HG03064 (cell line): ENCODE data around the gene GRIK4.

Source experiments
- ATAC-seq: cut with Tn5 transposase; IDR thresholded peaks from one replicate; pipeline ENCODE4 v1.9.1; 2021; ENCODE audit warnings: low read depth; ENCODE audit not compliant: unreplicated experiment

Gene GRIK4

DNA sequence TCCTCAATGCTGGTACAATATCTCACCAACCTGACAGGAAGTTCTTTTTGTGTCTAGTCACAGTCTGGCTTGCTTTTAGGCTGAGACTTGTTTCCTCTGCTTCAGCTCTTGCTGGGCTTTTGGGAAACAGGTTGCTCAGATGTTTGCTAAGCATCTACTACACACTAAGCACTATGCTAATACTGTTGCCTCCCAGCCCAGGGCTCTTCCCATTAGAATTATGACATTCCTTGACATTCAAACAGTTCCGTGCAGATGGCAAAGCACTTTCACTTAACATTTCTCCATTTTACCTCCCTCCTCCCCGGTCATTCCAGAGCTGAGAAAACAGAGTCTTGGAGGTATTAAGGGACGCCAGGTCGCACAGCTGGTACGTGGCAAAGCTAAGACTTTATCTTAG is 311.6 kb downstream of the GRIK4 start:
- ATAC-seq, result no peak

DNA sequence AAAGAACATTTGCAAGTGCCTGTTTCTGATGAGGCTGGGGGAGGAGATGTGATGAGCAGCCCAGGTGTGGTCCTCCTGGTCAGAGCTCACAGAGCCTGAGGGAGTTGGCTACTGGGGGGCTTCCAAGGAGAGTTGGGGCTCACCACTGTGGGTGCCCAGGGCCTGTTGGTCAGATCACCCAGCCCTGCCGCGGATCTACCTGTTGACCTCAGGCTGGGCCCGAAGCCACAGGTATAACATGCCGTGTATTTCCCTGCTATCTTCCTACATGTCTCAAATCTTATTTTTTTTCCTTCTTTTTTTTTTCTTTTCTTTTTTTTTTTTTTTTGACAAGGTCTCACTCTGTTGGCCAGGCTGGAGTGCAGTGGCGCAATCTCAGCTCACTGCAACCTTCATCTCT is 312.7 kb downstream of the GRIK4 start:
- ATAC-seq, result no peak

DNA sequence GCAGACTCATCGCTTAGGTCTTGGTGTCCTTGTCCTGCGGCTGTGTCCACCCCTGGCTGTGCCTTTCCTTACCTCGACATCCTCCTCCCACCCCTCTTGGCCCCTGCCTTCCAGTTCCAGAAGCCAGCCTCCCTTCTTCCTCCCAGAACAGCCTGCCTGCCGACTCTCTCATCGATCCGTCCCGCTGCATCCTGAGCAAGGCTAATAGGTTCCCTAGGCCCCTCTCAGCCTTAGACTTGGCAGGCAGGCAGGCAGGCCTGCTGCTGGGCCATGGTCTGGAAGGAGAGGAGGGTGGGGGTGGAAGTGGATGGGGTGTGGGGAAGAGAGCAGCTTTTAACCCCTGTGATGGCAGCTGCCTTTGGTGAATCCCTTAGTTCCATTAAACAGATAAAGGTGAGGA is 315.6 kb downstream of the GRIK4 start:
- ATAC-seq, result no peak

DNA sequence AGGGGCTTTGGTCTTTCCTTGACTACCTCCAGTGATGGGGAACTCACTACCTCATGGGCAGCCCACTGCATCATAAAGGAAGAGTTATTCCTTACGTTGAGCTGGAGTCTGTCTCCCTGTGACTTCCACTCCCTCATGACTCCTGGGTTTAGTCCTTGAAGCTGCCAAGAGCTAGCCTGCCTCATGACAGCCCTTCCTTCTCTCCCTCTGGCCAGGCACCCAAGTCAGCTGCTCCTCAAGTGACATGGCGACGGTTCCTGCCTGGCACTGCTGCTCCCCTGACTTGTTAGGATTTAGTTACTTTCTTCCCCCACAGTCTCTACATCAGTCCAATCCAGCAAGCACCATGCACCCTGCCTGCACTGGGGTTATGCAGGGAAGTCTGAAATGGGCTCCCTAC is 316.3 kb downstream of the GRIK4 start:
- no peak for ATAC-seq

DNA sequence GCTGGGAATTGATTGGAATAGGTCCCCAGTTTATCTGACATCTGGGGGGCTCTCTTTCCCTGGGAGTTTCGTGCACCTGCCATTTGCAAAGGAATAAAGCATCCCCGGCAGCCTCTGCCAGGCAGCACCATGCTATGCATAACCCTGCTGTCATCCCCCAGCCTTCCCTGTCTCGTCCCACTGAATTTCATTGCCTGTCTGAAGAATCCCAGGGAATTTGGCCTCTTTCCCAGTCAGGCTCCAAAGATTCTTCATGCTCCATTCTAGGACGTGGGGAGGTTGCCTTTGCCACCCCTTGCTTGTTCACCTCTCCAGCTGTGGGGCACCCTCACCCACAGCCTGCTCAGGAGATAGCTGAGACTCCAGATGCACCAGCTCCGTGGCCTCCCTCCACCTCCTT is 317.3 kb downstream of the GRIK4 start:
- no peak for ATAC-seq

DNA sequence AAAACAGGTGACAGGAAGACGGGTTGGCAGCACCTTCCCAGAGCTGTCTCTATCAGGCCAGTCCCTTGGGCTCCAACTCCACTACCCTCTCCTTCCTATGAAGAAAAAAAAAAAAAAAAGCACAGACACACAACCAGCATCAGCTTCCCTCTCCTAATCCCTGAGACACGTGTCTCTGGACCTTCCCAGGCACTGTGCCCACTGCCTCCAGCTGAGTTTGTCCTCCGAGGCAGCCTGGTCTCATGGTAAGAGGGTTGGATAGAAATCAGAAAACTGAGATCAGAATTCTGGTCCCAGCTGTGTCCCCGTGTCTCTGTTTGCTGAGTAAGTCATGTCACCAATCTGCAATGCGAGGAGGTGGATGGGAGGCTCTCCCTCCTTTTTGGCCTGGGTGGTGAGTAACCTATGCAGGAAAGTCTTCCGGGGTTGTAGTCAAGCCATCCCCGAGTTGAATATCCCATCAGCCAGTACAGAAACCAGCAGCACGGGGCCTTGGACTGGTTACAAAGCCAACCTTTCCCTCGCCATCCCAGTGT is 318.6 kb downstream of the GRIK4 start:
- ATAC-seq, result no peak

DNA sequence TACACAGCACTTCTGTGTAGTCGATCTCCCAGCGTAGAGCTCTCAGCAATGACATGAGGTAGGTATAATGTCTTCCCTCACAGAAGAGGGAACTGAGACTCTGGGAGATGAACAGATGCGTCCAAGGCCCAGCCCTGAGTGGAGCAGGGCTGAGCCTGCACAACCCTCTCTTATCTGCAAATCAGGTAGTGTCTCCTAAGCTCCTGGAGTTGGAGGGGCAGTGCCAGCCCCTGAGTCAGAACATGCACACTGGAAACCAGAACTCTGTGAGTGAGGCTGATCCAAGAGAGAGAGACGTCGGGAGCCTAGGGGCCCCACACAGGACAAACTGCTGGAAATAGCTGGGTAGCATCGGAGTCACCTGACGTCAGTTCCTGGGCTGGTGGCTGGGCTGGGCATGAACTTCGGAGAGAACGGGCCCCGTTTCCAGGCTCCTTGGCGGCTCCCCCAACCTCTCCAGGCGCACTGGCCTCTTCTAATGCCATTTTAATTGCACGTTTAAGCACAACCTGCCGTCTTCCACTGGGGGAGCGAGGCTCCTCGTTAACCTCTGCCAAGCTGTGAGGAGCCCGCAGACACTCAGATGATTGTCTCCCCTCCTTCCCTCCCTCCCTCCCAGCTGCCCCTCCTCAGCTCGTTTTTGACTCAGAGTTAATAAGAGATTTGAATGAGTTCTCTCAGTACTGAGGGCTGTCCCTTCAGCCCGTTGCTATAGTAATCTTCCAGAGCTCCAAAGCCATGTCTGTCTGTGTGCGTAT is 321.1 kb downstream of the GRIK4 start:
- ATAC-seq, result no peak

DNA sequence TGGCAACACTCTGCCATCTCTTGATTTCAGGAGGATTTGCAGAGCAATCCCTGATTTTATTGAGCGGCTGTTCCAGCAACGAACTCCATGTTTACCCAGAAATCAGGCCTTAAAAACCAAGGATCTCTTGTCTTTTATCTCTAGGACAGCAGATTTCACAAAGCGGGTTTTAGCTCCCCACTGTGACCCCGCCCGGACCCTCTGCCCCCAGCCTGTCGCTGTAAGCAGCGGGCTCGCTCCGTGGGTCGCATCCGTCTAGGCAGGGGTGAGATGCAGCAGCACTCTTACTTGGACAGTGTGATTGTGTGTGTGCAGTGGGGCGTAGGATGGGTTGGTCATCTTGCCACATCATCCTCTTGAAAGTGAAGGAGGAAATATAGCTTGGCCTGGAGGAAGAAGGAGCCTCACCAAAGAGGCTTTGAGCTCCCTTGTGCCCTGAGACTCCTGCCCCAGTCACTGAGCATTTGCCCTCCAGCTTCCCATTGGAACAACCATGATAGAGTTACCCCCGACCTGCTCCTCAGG is 323.2 kb downstream of the GRIK4 start:
- ATAC-seq, result no peak

DNA sequence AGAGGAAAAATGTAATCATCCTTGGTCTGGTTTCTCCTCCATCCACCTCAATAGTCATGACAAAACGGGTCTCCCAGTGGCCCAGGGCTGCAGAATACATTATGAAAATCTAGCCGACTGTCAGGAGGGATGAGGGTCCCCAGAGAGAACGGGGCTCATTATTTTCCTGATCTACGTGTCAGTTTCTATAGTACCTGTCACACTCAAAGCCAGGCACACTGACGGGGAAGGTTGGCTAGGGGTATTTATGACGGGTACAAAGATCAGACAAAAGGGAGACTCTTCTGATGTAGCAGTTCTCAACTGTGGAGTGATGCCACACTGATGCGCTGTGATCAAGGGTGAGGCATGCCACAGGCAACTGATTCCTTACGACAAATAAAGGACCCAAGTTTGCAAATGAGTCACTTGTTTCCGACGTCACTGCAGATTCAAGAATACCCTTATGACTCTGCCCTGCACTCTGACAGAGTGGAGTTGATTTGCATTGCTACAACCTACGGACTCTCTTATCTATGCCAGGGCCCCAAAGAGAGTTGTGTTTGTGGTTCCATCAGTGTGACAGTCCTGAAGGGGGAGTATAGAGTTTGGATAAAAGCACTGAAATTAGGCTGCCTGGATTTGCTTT is 324.2 kb downstream of the GRIK4 start:
- peak; percentile 94 for ATAC-seq

DNA sequence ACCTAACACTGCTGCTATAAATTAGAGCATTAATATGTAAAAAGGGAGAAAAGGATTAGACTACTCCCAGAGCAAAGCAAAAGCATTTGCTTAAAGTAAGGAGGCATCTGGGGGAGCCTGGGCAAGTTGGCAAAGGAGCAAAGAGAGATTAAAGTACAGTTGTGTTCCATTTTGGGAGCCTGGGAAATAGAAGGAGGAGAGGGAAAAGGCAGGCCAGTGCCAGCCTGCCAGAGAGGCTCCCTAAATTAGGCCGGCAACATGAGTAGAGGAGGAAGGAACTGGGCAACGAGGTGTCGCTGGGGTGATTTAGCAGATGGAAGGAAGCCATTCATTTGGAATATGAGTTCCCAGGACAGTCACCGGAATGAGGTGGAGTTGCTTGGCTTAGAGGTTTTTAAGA is 326.1 kb downstream of the GRIK4 start:
- ATAC-seq, result no peak

DNA sequence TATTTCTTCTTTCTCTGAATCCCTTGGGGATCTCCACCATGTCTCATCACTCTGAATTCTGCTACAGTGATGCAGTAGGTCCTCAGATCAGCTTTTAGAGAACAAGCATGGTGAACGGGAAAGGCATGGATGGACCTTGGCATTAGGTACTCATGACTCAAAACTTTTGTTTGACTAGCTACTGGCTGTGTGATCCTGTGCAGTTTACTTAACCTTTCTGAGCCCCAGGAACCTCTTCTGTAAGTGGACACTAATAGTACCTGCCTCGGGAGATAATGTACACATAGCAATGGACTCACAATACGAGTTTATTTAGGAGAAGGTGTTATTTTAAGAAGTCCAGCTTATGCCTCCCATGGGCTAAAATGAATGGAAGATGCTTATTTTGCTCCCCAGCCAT is 327.7 kb downstream of the GRIK4 start:
- no peak for ATAC-seq

DNA sequence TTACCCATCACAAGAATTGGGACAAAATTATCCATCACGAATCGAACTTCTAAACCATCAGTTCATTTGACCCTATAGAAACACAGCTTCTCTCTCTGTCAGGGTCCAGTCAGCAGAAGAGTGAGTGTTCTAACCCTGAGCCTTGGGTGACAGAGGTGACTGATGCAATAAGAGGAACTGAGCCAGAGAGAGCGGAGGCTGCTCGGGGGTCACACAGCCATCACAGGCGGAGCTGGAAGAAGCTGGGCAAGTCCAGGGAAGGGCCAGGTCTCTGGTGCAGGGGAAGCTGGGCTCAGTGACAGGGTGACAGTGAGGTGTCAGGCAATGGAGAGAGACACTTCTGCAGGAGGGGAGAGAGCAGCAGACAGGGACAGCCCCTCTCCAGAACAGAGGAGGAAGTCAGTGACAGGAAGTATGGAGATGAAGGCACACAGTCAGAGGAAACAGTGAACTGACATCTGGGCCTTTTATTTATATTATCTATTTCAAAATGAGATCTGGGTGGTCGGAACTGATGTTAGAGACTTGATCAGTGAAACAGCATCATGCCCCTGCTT is 328.4 kb downstream of the GRIK4 start:
- no peak for ATAC-seq

DNA sequence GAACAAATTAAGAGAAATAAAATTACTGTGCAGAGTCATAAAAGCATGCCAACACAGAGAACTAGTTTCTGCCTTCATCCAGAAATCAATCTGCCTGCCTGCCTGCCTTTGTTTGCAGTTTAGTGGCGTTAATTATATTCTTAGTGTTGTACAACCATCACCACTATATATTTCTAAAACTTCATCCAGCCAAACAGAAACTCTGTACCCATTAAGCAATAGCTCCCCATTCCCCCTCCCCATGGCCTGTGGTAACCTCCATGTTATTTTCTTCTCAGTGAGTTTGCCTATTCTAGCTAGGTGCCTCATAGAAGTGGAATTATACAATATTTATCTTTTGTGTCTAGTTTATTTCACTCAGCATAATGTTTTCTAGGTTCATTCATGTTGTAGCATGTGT is 329.1 kb downstream of the GRIK4 start:
- no peak for ATAC-seq

DNA sequence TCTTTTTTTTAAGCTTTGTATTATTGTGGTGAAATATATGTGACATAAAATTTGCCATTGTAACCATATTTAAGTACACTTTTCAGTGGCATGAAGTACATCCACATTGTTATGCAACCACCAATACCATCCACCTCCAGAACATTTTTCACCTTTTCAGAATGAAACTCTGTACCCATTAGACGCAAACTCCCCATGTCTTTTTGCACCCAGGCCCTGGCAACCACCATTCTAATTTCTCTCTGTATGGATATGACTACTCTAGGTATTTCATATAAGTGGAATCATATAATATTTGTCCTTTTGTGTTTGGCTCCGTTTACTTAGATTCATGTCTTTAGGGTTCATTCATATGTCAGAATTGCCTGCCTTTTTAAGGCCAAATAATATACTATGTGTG is 329.5 kb downstream of the GRIK4 start:
- ATAC-seq, result no peak

DNA sequence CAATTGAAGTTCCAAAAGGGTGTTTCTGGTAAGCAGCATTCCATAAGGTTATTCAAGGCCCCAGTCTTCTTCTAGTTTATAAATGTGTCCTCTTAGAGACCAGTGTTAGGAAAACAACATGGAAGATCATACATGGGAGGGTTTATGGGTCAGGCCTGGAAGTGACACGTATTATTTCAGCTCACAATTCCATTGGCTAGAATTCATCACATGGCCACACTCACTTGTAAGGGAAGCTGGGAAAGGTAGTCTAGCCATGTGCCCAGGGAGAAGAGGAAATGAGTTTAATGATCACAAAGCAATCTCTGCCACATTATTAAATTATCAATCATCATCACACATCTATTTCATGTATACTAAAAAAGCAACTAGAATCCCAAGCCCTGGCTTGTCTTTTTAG is 330.6 kb downstream of the GRIK4 start:
- no peak for ATAC-seq

DNA sequence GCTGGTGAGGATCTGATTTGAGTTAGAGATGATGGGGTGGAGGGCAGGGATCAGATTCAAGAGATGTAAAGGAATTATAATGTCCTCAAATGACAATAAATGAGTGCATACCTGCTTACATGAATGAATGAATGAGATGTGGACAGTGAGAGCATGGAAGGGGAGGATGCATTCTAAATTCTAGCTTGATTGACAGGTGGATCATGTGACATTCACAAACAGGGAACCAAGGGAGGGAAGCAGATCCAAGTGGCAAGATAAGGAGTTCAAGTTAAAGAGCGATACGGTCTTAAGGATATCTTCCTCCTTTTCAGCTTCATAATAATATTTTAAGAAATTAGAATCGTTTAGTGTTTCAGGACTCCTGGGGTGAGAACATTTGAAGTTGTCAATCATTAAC is 341.9 kb downstream of the GRIK4 start:
- no peak for ATAC-seq

DNA sequence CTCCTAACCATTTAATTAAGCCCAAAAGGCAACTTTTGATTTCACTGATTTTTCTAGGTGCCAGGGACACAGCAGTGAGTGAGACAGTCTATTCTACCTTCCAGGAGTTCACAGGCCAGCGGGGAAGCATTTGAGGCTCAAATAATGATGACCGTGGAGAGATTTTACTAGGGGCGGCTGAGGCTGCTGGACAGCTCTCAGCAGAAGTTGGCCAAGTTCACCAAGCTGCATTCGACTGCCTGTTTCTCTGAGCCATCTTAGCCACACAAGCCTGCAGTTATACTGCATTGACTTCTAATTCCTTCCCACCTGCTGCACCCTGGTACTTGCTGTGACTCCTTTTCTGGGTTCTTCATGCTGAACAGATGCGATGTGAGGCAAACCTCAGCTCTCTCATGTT is 343.4 kb downstream of the GRIK4 start:
- no peak for ATAC-seq

DNA sequence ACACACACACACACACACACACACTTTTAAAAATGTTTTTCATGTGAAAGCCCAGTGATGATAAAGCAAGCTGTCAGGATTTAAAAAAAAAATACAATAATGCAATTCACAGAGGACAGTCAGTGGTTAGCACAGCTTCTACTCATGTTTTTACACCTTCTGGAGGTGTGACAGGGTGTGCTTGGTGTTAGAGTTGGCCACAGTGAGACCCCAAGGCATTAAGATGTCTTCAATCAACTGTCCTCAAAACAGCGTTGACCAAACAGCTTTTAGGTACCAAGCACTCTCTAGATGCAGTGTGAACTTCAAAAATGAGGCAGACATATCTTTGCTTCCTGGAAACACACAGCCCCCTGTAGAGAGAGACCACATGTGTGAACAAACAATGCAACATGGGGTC is 346.0 kb downstream of the GRIK4 start:
- no peak for ATAC-seq

DNA sequence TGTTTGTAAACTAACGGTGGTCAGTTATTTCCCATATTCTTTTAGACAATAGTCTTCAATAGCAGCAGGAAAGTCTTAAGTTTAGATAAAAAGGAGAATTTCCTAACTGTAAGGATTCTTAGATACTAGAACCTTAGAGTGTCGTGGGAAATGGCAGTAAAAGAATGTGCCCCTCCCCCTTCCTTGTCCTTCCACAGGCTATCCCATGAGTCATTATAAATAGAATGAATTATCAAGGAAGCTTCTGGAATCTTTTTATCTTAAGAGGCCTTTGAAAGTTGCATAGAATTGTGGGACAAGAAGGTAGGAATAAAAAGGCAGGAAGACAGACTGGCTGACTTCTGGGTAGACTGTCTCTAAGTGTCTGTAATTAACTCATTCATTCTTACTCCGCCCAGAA is 347.2 kb downstream of the GRIK4 start:
- no peak for ATAC-seq

DNA sequence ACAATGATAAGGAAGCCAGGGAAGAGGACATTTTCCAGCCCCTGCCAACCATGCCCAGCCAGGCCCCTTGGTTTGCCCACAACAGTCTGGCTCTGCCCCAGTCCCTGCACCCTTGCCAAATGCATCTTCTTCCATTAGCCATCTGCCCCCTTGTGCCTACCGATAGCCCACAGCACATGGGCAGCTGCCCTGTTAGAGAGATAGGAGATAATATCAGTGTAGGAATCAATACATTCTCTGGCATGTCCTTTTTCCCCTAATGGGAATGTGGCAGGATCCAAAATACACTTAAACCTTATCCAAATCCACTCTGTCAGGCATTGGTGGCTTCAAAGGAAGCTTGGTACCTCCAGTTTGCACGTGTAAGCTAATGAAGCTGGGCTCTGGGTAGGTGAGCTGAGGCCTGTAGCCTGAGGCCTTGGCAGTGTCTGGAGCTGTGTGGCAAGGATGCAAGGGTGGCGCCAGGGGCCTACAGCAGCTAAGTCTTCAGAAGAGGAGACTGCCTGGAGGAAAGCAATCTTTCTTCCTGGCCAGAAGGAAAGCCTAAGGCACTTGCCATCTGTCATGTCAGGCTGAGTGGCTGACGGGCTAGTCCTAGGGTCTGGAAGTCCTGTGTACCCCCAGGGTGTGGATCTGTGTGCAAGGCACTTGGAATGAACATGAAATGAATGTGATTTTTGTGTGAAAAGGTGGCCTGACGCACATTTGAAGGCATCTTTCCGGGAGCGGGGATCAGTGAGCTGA is 348.2 kb downstream of the GRIK4 start:
- ATAC-seq, result no peak

DNA sequence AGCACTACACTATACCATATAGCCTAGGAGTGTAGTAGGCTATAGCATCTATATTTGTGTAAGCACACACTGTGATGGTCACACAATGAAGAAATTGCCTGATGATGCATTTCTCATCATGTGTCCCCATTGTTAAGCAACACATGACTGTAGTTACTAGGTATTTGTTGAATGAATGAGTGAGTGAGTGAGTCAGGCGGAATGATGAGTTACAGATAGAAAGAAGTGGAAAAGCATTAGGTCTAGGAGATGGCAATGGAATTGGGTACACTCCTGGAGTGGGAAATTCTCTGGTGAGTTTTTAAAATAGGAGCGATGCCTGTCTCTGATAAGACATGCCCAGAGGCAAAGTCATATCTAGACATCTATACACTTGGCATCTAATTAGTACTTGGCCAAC is 351.8 kb downstream of the GRIK4 start:
- ATAC-seq, result no peak
